ENCODE measurements around the gene ELOVL3. TPM values are rescaled to one million over a fixed set of nuclear protein-coding genes. Genes with fewer than 3 reads are reported as not detected.
"Not testable (repeated sequence)": the region's sequence is repeated elsewhere in the genome, so short reads cannot be mapped to it uniquely, and the experiment has no call there.

The ELOVL3 gene, protein sequence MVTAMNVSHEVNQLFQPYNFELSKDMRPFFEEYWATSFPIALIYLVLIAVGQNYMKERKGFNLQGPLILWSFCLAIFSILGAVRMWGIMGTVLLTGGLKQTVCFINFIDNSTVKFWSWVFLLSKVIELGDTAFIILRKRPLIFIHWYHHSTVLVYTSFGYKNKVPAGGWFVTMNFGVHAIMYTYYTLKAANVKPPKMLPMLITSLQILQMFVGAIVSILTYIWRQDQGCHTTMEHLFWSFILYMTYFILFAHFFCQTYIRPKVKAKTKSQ
- 0.31 TPM for polyA plus RNA-seq (2013, experiment 1 of 2; ENCODE audit: insufficient read length)
- 0.31 TPM for polyA plus RNA-seq (2013, experiment 2 of 2; ENCODE audit: insufficient read length)

DNA sequence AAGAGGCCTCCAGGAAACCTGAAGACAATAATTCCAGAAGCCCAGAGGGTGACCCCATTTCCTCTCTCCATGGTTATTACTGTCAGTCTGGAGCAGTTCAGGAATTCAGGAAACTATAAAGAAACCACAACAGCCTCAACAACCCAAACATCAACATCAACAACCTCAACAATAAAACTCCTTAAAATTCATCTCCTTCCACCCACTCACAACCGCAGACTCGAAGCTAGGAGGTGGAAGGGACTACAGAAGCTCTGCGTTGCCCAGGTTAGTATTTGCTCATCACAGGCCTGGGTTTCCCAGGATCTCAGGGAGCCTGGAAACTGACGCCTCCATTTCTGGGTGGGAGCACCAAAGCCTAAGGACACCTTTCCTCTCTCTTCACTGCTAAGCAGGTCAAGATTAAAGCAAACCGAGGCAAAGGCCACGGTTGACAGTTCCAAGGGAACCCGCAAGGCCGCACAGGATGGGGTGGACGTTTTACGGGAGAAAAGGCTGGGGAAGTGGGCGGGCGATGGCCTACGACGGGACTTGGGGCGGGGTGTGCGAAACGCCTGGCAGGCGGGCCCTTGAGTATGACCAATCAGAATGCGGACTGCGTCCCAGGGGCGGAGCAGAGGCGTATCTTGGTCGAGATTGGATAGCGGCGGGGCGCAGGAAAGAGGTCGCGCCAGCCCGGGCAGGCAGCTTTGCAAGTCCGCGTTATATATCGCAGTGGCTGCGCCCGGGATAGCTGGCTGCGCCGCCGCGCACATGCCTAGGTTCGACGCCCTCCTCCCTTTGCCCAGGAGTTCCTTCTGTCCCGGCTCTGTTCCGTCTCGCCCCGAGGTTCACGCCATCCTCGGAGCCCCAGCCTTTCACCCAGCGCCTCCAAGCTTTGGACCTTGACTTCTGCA, at the start of gene ELOVL3:
TSS of gene ELOVL3 (plus strand) at position 654 of the 896 bp plus-strand sequence. CDS start 250 bp downstream, outside the sequence.
- DNase-seq, result peak; percentile 94

DNA sequence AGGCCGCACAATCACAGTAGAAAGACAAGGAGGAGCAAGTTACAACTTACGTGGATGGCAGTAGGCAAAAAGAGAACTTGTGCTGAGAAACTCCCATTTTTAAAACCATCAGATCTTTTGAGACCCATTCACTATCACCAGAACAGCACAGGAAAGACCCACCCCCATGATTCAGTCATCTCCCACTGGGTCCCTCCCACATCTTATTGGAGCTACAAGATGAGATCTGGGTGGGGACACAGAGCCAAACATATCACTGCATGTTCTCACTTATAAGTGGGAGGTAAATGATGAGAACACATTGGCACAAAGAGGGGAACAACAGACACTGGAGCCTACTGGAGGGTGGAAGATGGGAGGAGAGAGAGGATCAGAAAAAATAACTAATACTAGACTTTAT, 41.5 kb upstream of the ELOVL3 start:
- no peak for DNase-seq

DNA sequence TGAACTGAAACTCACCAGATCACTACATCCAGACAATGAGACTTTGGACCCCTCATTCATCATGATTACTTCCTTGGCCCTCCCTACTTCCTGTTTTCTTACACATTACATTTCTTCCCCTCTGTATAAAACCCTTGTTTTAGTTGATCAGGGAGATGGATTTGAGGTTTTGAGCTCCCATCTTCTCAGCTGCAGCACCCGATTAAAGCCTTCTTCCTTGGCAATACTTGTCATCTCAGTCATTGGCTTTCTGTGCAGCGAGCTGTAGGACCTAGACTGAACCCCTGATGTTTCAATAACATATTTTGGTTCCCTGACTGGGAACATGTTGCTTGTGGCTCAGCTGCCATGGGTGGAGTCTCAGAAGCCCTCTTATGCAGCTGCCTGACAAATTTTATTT, 40.8 kb upstream of the ELOVL3 start:
- DNase-seq, result no peak

- no peak for DNase-seq
Measured at GRCh38 chr10:102185811-102186527, 40.1 kb upstream of the ELOVL3 start.

- DNase-seq, result no peak
Measured at GRCh38 chr10:102188298-102188940, 37.7 kb upstream of the ELOVL3 start.

- DNase-seq, result not testable (repeated sequence)
Measured at GRCh38 chr10:102188941-102189898, 36.9 kb upstream of the ELOVL3 start.

DNA sequence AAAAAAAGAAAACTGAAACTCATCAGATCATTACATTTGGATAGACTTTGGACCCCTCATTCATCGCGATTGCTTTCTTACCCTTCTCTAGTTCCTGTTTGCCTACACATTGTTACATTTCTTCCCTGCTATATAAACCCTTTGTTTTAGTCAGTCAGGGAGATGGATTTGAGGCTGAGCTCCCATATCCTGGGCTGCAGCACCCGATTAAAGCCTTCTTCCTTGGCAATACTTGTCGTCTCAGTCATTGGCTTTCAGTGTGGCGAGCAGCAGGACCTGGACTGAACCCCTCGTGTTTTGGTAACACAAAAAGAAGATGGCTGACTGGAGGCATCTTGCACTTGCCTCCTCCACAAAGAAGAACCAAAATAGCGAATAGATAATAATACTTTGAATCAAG, 34.1 kb upstream of the ELOVL3 start:
- no peak for DNase-seq

GRCh38 chr10:102195296-102195870, 30.7 kb upstream of the ELOVL3 start:
- DNase-seq, result peak; percentile 6

DNA sequence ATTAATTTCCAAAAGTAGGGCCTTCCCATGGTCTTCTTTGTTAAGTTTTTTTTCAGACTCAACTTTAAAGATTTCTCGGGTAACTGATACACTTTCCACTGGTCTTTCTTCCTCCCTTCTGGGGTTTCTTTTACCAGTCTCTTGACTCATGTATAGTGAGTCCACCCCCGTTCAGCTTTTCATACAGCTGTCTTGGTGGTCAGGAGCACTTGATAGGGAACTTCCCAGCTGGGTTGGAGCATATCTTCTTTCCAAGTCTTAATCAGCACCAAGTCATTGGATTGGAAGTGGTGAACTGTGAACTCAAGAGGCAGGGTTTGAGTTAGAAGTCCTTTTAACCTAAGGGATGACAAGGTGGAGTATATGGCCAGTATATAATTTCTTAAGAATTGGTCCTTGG, 29.2 kb upstream of the ELOVL3 start:
- DNase-seq, result no peak

DNA sequence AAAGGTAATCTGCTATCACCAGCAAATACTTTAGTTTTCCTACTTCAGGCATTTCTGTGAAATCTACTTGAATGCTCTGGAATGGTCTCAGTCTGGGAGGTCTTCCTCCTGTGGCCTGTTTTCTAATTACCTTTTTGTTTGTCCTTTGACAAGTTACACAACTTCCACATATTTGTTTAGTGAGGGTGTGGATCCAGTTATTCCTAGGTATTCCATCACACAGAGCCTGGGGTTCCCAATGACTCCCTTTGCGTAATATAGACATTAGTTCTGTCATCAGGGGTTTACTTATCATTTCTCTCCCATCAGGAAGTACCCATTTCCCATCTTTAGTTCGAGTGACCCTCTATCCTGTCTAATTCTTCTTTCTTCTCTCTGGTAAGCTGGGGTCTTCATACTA, 28.1 kb upstream of the ELOVL3 start:
- DNase-seq, result no peak

DNA sequence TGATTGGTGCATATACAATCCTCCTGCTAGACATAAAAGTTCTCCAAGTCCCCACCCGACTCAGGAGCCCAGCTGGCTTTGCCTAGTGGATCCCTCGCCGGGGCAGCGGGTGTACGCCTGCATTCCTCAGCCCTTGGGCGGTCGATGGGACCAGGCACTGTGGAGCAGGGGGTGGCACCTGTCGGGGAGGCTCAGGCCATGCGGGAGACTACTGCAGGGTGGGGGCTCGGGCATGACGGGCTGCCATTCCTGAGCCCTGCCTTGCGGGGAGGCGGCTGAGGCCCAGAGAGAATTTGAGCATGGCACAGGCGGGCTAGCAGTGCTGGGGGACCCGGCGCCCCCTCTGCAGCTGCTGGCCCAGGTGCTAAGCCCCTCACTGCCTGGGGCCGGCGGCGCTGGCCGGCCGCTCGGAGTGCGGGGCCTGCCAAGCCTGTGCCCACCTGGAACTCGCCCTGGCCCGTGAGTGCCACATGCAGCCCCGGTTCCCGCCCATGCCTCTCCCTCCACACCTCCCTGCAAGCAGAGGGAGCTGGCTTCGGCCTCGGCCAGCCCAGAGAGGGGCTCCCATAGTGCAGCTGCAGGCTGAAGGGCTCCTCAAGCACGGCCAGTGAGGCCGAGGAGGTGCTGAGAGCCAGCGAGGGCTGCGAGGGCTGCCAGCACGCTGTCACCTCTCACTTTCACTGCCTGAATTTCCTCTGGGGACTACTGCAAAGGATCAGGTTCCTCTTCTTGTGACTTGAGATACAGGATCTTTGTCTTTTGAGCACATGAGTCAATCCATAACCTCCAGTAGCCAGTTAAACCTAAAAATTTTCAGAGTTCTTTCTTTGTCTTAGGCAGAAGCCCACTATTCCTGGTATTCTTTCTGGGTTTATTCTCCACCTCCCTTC, 25.1 kb upstream of the ELOVL3 start:
- no peak for DNase-seq

GRCh38 chr10:102202386-102202785, 23.7 kb upstream of the ELOVL3 start:
- DNase-seq, result no peak

DNA sequence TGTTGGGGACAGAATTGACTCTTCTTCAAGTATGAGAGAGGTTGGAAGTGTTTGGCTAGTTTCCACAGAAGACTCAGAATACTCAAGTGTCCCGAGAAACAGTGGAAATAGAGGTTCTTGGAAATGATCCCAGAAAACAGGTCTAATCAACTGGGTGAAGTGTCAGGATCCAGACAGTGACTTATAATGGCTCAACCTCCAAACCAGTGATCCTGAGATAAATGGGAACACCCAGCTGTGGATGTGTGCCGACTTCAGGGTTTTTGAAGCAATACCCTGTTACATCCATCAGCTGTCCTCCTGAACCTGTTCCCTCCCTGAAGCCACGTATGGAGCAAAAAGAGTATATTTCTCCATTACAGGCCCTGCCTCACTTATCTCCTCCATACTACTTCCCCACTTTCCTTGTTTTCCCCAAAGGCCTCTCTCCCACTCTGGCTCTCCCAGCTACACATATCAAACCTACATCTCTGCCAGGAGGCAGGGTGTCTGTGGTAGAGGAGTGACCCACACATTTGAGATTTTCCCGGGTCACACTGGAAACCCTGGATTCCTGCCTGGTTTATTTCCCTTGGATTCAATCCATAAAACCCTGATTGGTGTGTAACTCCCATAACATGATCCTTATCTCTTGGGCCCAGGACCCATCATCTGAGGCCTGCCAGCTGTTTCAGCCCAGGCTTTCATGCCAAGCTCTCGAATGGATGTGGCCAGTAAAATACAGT, 17.6 kb upstream of the ELOVL3 start:
- no peak for DNase-seq

GRCh38 chr10:102211615-102212299, 14.3 kb upstream of the ELOVL3 start:
- DNase-seq, result no peak

DNA sequence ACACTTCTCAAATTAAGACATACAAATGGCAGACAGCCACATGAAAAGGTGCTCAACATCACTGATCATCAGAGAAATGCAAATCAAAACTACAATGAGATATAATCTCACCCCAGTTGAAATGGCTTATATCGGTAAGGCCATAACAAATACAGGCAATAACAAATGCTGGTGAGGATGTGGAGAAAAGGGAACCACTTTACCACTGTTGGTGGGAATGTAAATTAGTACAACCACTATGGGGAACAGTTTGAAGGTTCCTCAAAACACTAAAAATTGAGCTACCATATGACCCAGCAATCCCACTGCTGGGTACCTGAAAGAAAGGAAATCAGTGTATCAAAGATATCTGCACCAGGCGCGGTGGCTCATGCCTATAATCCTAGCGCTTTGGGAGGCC, 12.5 kb upstream of the ELOVL3 start:
- DNase-seq, result not testable (repeated sequence)

DNA sequence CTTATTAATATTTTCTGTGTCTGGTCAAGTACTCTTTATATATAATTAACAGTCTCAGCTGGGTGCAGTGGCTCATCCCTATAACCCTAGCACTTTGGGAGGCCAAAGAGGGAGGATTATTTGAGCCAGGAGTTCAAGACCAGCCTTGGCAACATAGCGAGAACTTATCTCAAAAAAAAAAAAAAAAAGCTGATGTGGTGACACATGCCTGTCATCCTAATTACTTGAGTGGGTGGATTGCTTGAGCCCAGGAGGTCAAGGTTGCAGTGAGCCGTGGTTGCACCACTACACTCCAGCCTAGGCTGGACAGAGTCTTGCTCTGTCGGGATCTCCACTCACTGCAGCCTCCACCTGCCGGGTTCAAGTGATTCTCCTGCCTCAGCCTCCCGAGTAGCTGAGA, 6.7 kb upstream of the ELOVL3 start:
- no peak for DNase-seq

DNA sequence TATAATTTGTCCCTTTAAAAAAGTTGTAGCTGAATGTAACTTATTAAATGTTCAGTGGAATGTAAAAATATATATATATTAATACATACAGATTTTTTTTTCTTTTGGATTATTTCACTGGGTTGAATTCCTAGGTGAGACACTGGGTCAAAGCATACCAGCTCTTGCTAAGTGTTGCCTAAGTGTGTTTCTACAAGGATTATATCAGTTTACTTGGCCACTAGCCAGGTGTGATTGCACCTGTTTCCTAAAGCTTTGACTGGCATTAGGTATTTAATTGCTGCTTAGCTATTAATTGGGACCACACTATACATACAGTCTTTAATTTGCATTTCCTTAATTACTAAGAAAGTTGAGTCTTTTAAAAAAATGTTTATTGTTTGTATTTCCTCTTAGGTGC, 5.5 kb upstream of the ELOVL3 start:
- DNase-seq, result no peak

- DNase-seq, result no peak
Measured at GRCh38 chr10:102222797-102223196, 3.3 kb upstream of the ELOVL3 start.

- DNase-seq, result no peak
Measured at GRCh38 chr10:102226542-102226870, 407 bp downstream of the ELOVL3 start.
